Neural progenitor cell (in vitro differentiated cells): ENCODE measurements around the gene PAM16. TPM values are rescaled to one million over a fixed set of nuclear protein-coding genes. Genes with fewer than 3 reads are reported as not detected.

Experiments used
- DNase-seq: peaks from one replicate; pipeline ENCODE4 v3.0.0-alpha.2; 2016; ENCODE audit warnings: low spot score
- H2AFZ ChIP-seq: fragments of 200-600 bp; sonication (generic); replicated peaks from 2 replicates; pipeline ENCODE4 v1.6.1; 2016; ENCODE audit warnings: antibody characterized with exemption
- H3F3A ChIP-seq: fragments of 200-600 bp; sonication (generic); 2 replicates; pipeline ENCODE4 v1.6.1; 2016; ENCODE audit warnings: antibody characterized with exemption, low read depth
- H3K27ac ChIP-seq: fragments of 200-600 bp; sonication (generic); 2 replicates; pipeline ENCODE4 v1.5.1; 2016; ENCODE audit warnings: mild to moderate bottlenecking
- H3K27me3 ChIP-seq: fragments of 200-600 bp; sonication (generic); 2 replicates; pipeline ENCODE4 v1.6.1; 2016; ENCODE audit warnings: mild to moderate bottlenecking, moderate library complexity
- H3K36me3 ChIP-seq: fragments of 200-600 bp; sonication (generic); 2 replicates; pipeline ENCODE4 v1.5.1; 2016
- H3K4me1 ChIP-seq: fragments of 200-600 bp; sonication (generic); 2 replicates; pipeline ENCODE4 v1.6.1; 2016; ENCODE audit warnings: mixed run types
- H3K4me2 ChIP-seq: fragments of 200-600 bp; sonication (generic); 2 replicates; pipeline ENCODE4 v1.6.1; 2016
- H3K4me3 ChIP-seq: fragments of 200-600 bp; sonication (generic); 2 replicates; pipeline ENCODE4 v1.5.1; 2016
- H3K79me2 ChIP-seq: fragments of 200-600 bp; sonication (generic); 2 replicates; pipeline ENCODE4 v1.6.1; 2016; ENCODE audit warnings: low read depth
- H3K9ac ChIP-seq: fragments of 200-600 bp; sonication (generic); 2 replicates; pipeline ENCODE4 v1.6.1; 2016
- H3K9me3 ChIP-seq: fragments of 200-600 bp; sonication (generic); 2 replicates; pipeline ENCODE4 v1.5.1; 2016; ENCODE audit warnings: low read depth
- H4K20me1 ChIP-seq: fragments of 200-600 bp; sonication (generic); 2 replicates; pipeline ENCODE4 v1.6.1; 2016; ENCODE audit warnings: low read depth
- H3K27ac Mint-ChIP-seq: 3 replicates; pipeline ENCODE4 v1.8.0; 2021; ENCODE audit warnings: mixed read lengths
- H3K27me3 Mint-ChIP-seq: 2 replicates; pipeline ENCODE4 v1.8.0; 2022; ENCODE audit warnings: low read depth, mild to moderate bottlenecking, inconsistent platforms, moderate library complexity, mixed read lengths; ENCODE audit not compliant: insufficient read depth
- H3K36me3 Mint-ChIP-seq: 3 replicates; pipeline ENCODE4 v1.8.0; 2021; ENCODE audit warnings: mixed read lengths
- H3K4me1 Mint-ChIP-seq: 3 replicates; pipeline ENCODE4 v1.8.0; 2021; ENCODE audit warnings: mixed read lengths
- H3K4me3 Mint-ChIP-seq: 3 replicates; pipeline ENCODE4 v1.8.0; 2021; ENCODE audit warnings: mild to moderate bottlenecking, moderate library complexity, mixed read lengths
- H3K9me3 Mint-ChIP-seq: 3 replicates; pipeline ENCODE4 v1.8.0; 2020; ENCODE audit warnings: mixed read lengths
- CTCF ChIP-seq: fragments of 200-600 bp; sonication (generic); IDR thresholded peaks from 2 replicates; pipeline ENCODE4 v1.5.1; 2017; ENCODE audit warnings: antibody characterized with exemption, mild to moderate bottlenecking
- EZH2 ChIP-seq: fragments of 200-600 bp; sonication (generic); IDR thresholded peaks from 2 replicates; pipeline ENCODE4 v1.6.1; 2017; ENCODE audit warnings: antibody characterized with exemption, mild to moderate bottlenecking, moderate library complexity
- EZH2phosphoT487 ChIP-seq: fragments of 200-600 bp; sonication (generic); IDR thresholded peaks from 2 replicates; pipeline ENCODE4 v1.6.1; 2017; ENCODE audit warnings: antibody characterized with exemption
- total RNA-seq: library from RNA; depleted of rRNA; stranded (reverse); fragments of >200 nt; gene quantifications from 2 replicates; pipeline ENCODE4 v1.2.3, GENCODE V29; 2015; ENCODE audit warnings: low replicate concordance

PAM16 gene
- total RNA-seq, 1 donor from 2014 or later = 17.0 TPM

- peaks cover 29% of the 10 kb centered on the region for H3F3A ChIP-seq
- H2AFZ ChIP-seq = no peak overlapping the region
- no peak overlapping the region for H3K27ac ChIP-seq
- TF ChIP-seq CTCF (no peak), EZH2phosphoT487 (no peak), EZH2 (no peak)
- no peak overlapping the region for H3K9ac ChIP-seq
- H3K4me1 ChIP-seq = peaks cover 14% of the 10 kb centered on the region
- peaks cover 17% of the 10 kb centered on the region for H3K27me3 Mint-ChIP-seq
- no peaks in the 10 kb centered on the region for H3K79me2 ChIP-seq
- H3K4me1 Mint-ChIP-seq = peaks cover 38% of the 10 kb centered on the region
- H3K4me3 ChIP-seq = no peak overlapping the region
- DNase-seq = no peak
- H4K20me1 ChIP-seq = peaks cover 12% of the 10 kb centered on the region
- no peak overlapping the region for H3K4me2 ChIP-seq
- no peak overlapping the region for H3K4me3 Mint-ChIP-seq
- H3K9me3 Mint-ChIP-seq = no peaks in the 10 kb centered on the region
- H3K36me3 Mint-ChIP-seq = no peaks in the 10 kb centered on the region
- H3K27ac Mint-ChIP-seq = no peak overlapping the region
- H3K9me3 ChIP-seq = no peaks in the 10 kb centered on the region
- no peaks in the 10 kb centered on the region for H3K27me3 ChIP-seq
- H3K36me3 ChIP-seq = no peaks in the 10 kb centered on the region
Measured at GRCh38 chr16:4291699-4292098, 59.4 kb downstream of the PAM16 start.

Other genes starting within 250 kb of the PAM16 start
- gene ADCY9, start 234.9 kb downstream of the PAM16 start, total RNA-seq = 1.2 and 3.4 TPM in 2 replicates
- gene SRL, start 109.2 kb downstream of the PAM16 start, total RNA-seq = 0.06 and 0.22 TPM in 2 replicates
- gene TFAP4, start 78.3 kb downstream of the PAM16 start, total RNA-seq = 19.8 and 24.8 TPM in 2 replicates
- 0.15 and 1.3 TPM in 2 replicates for gene GLIS2, start 35.3 kb downstream of the PAM16 start, total RNA-seq
- 3.1 and 7.5 TPM in 2 replicates for gene VASN, start 20.5 kb upstream of the PAM16 start, total RNA-seq
- gene CORO7, start 65.3 kb upstream of the PAM16 start, total RNA-seq = 6.8 and 21.8 TPM in 2 replicates
- 27.3 and 47.2 TPM in 2 replicates for gene DNAJA3, start 74.5 kb upstream of the PAM16 start, total RNA-seq
- 47.1 and 69.1 TPM in 2 replicates for gene NMRAL1, start 123.3 kb upstream of the PAM16 start, total RNA-seq
- gene HMOX2, start 125.1 kb upstream of the PAM16 start, total RNA-seq = 11.5 and 20.3 TPM in 2 replicates
- gene CDIP1, start 187.5 kb upstream of the PAM16 start, total RNA-seq = 13.1 and 32.6 TPM in 2 replicates
- 0.11 and 0.99 TPM in 2 replicates for gene C16orf96, start 205.0 kb upstream of the PAM16 start, total RNA-seq